ENCODE measurements around the gene FOXI3.

Gene FOXI3

DNA sequence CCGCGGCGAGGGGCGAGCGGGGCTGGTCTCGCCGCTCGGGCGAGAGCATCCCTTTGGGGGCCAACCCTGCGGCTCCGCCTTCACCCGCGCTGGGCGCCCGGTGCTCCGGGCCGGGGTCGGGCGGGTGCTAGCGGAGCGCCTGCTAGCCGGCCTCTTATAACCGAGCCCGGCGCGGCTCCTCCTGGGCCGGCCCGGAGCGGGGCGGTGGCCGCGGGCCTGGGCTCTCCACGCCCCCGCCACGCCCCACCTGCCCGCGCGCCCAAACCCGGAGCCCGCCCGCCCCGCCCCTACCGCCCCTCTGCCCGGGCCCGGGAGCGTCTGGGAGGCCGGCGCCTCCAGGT, at the start of gene FOXI3:
Gene FOXI3 (minus strand): TSS at position 129 of the 341 bp plus-strand sequence. CDS start 158 bp downstream, outside the sequence.
- DNase-seq: no peak

DNA sequence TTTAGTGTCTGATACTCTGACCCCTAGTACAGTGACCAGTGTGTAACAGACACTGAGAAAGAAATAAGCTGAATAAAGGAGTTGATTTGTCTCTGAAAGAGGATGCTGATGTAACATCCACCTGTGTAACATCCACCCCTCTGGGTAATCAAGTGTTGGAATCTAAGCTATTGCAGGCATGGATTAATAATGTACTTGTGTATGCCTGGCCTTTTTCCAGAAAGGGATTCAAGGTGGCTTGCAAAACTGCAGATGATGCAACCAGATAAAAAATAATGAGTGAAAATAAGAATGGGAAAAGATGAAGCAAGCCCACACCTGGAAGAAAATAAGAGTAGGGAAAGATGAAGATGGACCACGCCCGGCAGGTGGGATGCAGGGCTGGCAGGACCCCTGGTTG, 48.2 kb upstream of the FOXI3 start:
- DNase-seq: no peak

DNA sequence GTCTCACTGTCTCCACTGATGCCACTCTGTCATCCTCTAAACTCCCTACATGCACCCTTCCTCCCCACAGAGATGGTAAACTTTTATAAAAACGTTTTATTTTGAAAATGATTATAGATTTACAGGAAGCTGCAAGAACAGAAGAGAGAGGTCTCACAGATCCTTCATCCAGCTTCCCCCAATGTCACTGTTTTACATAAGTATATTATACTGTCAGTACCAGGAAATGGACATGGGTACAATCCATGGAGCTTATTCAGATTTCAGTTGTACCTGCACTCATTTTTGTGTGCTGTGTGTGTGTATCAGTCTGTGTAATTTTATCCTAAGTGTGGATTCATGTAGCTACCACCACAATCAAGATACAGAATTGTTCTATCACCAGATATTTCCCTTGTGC, 46.7 kb upstream of the FOXI3 start:
- DNase-seq: no peak

DNA sequence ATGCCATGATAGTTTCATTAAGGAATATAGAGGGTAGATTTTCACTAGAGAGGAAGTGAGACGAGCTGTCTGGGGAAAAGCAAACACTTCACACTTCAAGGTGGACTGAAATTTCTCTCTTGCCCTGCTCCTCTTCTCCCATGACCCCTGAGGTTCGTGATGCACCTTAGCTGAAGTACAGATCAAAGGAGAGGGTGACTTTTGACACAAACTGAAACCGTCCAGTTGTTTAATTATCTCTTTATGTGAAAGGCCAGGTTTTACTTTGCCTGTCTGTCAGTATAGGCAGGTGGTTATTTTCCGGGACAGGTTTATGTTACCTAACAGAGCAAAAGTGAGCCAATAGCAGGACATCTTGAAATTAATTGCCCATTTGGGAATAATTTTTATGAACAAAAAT, 41.0 kb upstream of the FOXI3 start:
- no peak for DNase-seq

DNA sequence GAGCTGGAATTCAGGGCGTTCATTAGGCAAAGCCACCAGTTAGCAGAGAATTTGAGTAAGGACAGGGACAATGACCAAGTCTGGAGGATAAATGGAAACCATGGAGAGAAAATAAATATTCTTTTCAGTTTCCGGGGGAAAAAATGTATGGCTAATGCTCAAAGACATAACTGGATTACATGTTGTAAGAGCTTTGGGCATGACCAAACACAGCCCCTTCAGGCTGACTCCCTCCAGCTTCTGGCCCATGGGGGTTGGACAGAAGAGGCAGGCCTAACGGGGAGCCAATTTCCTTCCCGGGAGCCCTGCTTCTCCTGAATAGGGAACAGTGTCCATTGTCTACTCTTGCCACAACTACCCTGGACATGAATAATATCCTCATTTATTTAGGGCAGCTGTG, 39.5 kb upstream of the FOXI3 start:
- DNase-seq: no peak

DNA sequence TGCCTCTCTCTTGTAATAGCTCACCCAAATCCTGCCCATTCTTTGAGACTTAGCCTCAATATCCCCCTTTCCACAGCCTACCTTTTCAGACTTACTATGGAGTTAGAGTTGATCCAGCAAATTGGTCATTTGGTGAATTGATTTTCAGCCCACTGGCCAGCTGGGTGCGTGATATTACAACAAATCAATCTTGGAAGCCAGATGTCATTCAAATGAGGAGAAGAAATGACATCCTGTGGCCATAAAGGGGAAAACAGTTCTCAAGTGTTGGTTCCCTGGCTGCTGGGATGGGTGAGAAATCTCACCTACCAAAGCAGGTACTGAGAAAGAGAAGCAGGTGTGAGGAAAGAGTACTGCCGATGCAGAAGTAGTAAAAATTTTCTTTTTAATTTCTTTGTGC, 36.7 kb upstream of the FOXI3 start:
- no peak for DNase-seq

DNA sequence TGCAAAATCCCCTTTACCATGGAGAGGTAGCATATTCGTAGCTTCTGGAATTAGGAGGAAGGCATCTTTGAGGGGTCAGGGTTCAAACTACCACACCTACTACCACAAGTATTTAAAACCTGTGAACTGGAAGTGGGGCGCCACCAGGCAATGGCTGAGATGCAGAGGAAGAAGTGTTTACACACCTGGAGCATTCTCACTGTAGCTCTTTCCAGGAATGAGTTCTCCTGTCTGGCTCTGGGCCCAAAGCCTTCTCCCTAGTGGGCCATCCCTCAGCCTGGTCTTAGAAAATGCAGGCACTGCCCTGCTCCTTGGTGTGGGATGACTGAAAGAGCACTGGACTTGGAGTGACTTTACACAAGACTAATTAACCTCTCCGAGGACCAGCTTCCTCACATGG, 30.7 kb upstream of the FOXI3 start:
- no peak for DNase-seq

DNA sequence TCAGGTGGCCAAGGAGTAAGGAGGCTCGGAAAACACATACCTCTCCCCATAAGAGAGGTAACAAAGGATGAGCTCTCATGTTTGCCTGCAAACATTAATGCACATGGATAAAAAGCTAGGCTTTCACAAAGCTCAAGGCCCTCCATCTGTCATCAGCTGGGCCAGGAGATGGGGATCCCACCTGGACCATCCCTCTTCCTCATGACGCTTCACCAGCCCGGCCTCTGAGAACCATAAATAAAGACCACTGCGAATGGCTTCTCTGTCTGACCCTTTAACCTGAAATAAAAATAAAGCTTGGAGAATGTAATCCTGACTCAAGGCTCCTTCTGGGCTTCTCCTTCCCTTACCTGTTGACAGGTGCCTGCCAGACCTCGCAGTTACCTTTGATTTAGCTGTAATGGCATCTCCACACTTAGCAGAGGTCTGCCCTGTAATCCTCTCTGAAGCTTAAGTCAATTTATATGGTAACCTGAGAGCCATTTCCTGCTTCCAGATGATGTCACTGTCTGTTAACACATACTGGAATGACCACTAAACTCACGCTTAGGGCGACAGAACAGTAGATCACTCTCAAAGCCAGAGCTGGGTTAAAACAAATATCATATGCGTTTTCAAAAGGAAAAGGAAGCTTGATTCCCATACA, 29.3 kb upstream of the FOXI3 start:
- peak; percentile 45 for DNase-seq

DNA sequence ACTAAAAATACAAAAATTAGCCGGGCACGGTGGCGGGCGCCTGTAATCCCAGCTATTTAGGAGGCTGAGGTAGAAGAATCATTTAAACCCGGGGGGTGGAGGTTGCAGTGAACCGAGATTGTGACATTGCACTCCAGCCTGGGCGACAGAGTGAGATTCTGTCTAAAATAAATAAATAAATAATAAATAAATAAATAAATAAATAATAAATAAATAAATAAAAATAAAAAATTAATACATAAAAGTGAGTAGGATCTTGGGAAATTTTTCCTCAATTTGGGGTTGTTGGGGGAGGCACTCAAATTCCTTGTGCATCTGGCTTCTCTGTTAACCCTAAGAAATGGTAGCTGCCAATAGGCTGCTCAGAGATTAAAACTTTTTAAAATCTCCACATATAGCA, 20.3 kb upstream of the FOXI3 start:
- no peak for DNase-seq

DNA sequence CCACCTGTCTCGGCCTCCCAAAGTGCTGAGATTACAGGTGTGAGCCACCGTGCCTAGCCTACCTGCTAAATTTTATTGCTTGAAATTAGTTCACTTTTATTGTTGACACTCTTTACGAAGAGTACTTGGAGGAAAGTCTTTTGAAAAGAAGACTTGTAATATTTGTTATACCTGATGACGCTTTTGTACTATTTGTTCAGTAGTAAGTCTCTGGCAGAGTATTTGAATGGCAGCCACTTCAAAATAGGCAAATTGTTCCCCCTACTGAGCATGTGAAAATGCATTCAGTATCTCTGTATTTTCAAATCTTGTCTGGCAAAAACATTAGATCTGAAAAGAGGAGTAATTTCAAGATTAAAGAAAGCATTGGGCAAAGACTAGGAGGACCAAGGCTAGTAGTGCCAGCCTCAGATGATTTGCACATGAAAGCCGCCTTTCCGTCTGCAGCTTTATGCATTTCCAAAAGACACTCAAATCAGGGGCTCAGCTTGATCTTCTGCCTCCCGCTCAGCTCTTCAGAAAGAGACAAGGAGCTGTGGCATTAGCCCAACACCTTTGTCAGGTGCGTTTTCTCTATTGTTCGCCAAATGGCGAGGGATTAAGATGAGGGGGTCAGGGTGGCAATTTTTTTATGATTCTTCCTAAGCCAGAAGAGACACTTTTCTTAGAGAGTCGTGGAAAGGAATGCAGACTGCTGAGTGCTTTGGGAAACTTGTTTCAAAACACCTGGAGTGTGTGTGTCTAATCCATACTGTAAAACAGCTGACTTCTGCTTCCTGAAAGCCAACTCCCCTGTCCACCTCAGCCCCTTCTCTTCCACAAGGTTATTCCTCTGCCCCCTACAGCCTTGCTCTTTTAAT, 18.8 kb upstream of the FOXI3 start:
- no peak for DNase-seq

DNA sequence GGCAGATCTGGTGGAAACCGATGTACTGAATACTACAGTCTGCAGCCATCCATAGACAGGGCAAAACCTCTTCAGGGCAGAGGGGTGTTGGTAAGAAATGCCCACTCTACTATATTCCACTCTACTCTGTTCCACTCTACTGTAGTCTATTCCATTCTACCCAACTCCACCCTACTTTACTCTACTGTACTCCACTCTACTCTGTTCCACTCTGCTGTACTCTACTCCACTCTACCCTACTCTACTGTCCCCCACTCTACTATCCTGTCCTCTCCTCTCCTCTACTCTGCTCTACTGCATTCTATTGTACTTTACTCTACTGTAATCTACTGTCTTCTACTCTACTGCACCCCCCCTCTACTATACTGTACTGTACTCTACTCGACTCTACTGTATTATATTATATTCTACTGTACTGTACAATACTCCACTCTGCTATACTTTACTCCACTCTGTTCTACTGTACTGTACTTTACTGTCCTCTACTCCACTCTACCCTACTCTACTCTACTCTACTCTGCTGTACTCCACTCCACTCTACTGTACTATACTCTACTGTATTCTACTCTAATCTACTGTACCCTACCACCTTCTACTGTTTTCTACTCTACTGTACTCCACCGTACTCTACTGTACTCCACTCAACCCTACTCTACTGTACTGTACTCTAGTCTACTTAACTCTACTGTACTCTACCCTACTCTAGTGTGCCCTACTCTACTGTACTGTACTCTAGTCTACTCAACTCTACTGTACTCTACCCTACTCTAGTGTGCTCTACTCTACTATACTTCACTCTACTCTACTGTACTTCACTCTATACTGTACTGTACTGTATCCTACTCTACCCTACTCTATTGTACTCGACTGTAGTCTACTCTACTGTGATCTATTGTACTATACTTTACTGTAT, 17.0 kb upstream of the FOXI3 start:
- no peak for DNase-seq

DNA sequence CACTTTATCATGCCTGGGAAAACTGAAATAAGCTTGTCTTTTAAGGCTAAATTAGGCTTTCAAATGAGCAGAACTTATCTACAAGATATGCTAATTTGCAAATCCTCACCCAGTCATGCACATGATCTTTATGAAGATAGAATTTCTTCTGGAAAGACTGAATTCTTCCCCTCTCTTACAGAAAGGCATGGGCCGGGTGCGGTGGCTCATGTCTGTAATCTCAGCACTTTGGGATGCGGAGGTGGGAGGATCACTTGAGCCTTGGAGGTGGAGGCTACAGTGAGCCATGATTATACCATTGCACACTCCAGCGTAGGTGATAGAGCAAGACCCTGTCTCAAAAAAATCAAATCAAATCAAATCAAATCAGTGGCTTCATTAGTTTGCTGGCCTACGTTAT, 11.7 kb upstream of the FOXI3 start:
- no peak for DNase-seq

DNA sequence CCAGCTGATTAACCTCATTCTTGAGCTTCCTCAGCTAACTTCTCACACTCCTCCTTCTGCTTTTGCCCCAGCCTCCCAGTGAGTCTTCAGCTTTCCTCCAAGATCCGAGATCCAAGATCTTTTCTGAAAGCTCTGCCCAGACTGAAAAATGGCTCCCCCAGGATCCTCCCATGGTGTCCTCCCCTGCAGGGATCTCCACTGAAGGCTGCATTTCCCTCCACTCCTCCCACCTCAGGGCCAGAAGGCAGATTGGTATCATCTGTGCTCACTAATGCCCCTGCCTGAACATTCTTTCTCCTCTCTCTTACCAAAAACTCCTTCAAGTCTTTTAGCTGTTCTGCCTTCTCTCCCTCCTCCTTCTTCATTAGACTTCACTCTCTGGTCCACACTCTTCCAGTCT, 6.1 kb upstream of the FOXI3 start:
- no peak for DNase-seq

DNA sequence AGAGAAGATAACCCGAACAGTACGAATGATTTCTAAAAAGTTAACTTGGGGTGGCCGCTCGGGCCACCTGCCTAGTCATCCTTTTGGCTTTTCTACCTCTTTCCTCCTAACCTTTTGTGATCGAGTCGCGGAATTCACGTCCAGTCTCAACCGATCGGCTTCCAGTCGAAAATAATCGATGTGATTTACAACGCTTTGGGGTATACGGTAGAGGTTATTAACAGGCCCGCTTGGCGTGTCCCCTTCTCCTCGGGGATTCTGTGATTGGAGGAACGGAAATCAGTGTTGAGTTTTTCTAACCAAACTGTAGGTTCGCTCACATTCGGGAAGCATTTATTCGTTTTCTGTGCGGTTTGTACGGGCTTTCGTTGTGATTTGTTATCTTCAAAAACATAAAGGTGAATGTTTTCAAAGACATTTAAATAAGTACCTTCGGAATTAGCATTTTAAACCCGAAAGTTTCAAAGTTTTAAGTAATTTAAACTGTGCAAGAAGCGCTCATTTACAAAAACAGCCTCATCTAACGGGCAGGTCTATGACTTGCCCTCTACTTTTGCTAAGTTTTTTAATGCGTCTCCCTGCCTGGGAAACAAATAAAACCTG, 588 bp upstream of the FOXI3 start:
- DNase-seq: no peak

DNA sequence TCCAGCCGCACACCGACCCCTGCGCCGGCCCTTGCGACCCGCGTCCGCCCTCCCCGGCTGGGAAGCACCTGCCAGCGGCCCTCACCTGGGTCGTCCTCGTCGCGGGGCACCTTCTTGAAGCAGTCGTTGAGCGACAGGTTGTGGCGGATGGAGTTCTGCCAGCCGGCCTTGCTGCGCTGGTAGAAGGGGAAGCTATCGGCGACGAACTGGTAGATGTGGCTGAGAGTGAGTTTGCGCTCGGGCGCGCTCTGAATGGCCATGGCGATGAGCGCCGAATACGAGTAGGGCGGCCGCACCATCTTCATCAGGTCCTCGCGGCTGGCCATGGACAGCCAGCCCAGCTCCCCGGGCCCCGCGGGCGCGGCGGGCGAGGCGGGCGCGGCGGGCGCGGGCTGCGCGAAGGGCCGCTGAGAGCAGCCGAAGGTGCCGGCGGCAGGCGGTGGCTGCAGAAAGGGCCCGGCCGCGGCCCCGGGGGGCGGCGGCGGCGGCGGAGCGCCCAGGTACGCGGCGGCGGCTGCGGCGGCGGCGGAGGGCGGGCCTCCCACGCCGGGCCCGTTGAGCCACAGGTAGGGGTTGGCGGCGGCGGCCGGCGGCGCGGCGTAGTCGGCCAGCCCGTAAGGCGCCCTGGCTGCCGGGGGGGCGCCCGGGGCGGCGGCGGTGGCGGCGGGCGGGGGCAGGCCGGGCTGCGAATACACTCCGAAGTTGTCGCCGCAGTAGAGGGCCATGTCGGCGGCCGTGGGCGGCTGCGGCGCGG, 505 bp downstream of the FOXI3 start:
- DNase-seq: no peak

DNA sequence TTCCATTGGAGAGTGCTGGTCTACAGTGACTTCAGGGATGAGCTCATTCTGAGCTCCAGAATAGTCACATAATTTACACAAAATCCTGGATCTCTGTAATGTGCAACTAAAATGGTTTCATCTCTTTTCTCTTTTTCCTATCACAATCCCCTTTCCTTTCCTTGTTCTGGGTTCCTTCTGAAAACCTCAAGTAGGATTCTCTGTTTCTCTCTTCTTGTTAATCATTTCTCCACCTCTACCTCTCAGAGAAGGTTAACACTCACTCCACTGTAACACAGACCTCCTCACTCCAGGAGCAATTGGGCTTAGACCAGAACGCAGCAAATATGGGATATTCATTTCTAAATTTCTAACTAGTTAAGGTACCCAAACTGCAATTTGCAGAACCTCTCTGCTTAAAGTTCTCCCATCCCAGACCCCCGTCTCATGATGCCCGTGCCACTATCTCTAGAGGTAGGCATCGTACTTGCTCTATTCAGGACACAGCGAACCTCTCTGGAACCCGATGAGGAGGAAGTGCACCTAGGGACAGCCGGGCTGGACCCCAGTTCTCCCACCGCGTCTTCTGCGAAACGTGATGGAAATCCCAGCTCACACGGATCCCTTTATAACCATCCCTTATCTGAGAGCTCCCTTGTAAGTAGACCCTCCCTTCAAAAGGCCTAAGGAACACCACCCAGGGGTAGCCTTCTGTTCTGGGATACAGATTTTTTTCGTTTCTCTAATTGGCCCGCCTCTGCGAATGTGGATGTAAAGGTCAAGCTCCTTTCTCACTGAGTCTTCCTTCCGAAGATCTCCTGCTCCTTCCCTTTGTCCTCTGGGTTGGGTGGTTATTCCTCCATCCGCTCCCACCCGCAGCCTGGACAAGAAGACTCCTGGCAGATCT, 1.3 kb downstream of the FOXI3 start:
- DNase-seq: no peak

DNA sequence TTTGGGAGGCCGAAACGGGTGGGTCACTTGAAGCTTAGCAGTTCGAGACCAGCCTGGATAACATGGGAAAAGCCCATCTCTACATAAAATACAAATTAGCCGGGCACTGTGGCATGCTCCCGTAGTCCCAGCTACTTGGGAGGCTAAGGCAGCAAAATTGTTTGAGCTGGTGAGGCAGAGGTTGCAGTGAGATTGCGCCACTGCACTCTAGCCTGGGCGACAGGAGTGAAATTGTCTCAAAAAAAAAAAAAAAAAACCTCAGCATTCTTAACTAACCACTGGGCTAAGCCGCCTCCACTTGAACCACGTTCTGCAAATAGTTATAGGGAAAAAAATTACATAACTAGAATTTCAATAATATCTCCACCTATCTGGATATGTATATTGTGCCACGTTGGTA, 2.3 kb downstream of the FOXI3 start:
- no peak for DNase-seq

DNA sequence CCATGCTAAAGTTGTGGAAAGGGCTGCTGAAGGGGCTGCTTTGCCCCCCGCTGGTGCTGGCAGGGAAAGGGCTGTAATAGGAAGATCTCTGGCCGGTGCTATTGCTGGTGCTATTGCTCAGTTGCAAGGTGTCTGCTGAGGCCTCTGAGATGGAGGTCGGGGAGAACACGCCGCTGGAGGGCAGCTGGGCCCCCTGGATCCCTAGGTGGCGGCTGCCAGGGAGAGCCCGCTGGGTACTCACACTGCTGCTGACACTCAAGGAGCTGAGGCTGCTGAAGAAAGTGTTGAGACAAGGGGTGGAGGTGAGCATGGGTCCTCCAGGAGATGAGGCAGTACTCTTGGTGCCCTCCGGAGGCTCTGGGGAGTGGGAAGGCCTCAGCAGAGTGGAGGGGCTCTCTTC, 4.2 kb downstream of the FOXI3 start:
- DNase-seq: no peak

DNA sequence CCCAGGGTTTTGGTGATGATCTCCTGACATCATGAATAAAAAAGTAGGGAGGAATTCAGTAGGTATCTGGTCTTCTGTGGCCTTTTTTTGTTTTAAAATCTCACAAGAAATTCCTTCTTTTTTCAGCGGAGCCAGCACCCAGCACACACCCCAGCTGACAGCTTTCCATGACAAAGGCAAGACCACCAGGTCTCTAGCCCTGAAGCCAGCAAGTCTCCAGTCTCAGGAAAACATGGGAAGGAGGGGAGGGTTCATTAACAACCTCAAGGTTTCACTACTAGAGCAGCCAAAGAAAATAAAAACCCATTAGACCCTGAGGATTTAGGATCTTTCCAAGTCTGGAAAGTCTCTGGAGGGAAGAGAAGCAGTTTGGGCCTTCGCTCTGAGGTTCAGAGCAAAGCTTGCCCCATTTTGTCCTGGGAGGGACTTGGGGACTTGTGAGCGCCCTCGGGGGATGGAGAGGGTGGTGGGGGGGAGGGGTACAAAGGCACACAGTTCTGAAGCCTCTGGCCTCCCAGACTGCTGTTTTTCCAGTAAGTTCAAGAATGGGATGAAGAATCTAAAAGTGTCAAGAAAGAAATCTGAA, 9.0 kb downstream of the FOXI3 start:
- no peak for DNase-seq

DNA sequence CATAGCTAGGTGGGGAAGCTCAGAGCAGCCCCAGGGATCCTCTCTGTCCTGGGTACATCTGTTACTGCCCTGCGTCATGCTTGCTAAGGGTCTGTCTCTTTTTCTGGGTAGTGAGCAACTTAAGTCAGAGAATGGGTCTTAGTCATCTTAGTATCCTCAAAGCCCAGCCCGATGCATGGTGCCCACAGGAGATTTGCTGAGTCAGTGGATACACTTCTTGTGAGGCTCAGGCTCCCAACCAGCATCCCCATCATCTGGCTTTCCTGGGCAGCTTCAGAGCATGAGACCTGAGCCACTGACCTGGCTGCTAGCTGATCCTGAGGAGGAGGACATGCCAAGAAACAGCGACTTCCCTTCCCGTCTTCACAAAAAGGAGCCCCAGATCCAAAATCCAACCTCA, 10.0 kb downstream of the FOXI3 start:
- no peak for DNase-seq

DNA sequence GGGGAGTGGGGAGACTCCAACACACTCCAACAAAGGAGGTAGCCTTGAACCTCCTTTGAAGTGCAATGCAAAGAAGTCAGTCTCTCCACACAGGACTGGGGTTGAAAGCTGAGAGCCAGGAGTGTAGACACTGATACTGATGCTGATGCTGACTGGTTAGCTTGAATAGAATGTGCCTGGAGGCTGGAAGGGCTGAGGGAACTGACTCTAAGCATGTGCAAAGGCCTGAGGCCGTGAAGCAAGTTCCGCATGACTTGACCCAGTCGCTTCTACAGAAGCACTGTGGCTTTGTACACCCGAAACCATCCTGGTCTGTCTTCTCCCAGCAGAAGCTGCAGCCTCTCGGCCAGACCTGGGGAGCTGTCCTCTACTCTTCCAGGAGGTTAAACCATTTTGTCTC, 10.4 kb downstream of the FOXI3 start:
- no peak for DNase-seq
